WTC11 (cell line): ENCODE results near the gene GPN2.

Experiments used
- FOXP1 ChIP-seq: sonication (generic); formaldehyde crosslinking; IDR thresholded peaks from 2 replicates; pipeline ENCODE4 v1.8.0; 2022; ENCODE audit warnings: missing genetic modification reagents, mild to moderate bottlenecking, moderate library complexity, borderline replicate concordance
- SP1 ChIP-seq: sonication (generic); formaldehyde crosslinking; conservative IDR thresholded peaks from 2 replicates; pipeline ENCODE4 v1.8.1; 2022; ENCODE audit warnings: missing genetic modification reagents
- ZBTB21 ChIP-seq: sonication (generic); formaldehyde crosslinking; IDR thresholded peaks from 2 replicates; pipeline ENCODE4 v1.8.1; 2023; ENCODE audit warnings: mild to moderate bottlenecking, missing genetic modification reagents, borderline replicate concordance
- TF ChIP-seq, protein P1 (sequence below): fragments of 200-600 bp; IDR thresholded peaks from 2 replicates; pipeline ENCODE4 v1.8.0; 2022; ENCODE audit warnings: antibody characterized with exemption
- TF ChIP-seq, protein P2 (sequence below): fragments of 250-450 bp; sonication (Bioruptor Pico); IDR thresholded peaks from 2 replicates; pipeline ENCODE4 v1.9.0; 2021; ENCODE audit warnings: mild to moderate bottlenecking
- TF ChIP-seq, protein P3 (sequence below): sonication (generic); formaldehyde crosslinking; IDR thresholded peaks from 2 replicates; pipeline ENCODE4 v1.8.1; 2022; ENCODE audit warnings: low read depth, mild to moderate bottlenecking, moderate library complexity, missing genetic modification reagents, borderline replicate concordance
- TF ChIP-seq, protein P4 (sequence below): sonication (generic); formaldehyde crosslinking; conservative IDR thresholded peaks from 2 replicates; pipeline ENCODE4 v1.8.1; 2022; ENCODE audit warnings: mild to moderate bottlenecking, missing genetic modification reagents
- TF ChIP-seq, protein P5 (sequence below): fragments of 250-450 bp; sonication (Bioruptor Pico); IDR thresholded peaks from 2 replicates; pipeline ENCODE4 v1.9.0; 2021; ENCODE audit warnings: mild to moderate bottlenecking

DNA sequence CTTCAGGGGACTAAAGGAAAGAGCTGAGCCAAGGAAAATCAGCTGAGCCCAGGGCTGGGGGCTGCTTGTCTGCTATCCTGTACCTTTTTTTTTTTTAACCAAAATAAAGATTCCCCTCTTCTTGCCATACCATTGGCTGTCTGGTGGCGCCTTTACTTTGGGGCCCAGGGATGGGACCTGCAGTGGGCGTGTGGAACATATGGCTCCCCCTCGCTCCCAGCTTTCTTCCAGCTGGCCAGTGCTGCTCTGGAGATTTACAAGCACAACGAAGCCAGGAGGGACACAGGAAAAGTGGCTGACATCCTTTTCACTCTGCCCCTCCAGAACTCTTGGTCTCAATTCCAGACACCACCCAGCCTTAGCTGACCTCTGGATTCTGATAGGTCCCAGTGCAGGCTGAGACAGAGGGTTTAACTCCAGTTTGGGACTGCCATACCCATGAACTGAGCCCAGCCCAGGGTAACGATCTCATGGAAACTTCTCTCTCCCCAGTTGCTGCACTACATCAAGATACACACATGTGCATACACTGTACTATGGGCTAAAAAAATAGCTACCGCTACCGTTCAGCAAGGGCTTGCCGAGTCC is 32.5 kb downstream of the GPN2 start:
- TF ChIP-seq, protein P1, sequence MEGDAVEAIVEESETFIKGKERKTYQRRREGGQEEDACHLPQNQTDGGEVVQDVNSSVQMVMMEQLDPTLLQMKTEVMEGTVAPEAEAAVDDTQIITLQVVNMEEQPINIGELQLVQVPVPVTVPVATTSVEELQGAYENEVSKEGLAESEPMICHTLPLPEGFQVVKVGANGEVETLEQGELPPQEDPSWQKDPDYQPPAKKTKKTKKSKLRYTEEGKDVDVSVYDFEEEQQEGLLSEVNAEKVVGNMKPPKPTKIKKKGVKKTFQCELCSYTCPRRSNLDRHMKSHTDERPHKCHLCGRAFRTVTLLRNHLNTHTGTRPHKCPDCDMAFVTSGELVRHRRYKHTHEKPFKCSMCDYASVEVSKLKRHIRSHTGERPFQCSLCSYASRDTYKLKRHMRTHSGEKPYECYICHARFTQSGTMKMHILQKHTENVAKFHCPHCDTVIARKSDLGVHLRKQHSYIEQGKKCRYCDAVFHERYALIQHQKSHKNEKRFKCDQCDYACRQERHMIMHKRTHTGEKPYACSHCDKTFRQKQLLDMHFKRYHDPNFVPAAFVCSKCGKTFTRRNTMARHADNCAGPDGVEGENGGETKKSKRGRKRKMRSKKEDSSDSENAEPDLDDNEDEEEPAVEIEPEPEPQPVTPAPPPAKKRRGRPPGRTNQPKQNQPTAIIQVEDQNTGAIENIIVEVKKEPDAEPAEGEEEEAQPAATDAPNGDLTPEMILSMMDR = no peak
- TF ChIP-seq, protein P2, sequence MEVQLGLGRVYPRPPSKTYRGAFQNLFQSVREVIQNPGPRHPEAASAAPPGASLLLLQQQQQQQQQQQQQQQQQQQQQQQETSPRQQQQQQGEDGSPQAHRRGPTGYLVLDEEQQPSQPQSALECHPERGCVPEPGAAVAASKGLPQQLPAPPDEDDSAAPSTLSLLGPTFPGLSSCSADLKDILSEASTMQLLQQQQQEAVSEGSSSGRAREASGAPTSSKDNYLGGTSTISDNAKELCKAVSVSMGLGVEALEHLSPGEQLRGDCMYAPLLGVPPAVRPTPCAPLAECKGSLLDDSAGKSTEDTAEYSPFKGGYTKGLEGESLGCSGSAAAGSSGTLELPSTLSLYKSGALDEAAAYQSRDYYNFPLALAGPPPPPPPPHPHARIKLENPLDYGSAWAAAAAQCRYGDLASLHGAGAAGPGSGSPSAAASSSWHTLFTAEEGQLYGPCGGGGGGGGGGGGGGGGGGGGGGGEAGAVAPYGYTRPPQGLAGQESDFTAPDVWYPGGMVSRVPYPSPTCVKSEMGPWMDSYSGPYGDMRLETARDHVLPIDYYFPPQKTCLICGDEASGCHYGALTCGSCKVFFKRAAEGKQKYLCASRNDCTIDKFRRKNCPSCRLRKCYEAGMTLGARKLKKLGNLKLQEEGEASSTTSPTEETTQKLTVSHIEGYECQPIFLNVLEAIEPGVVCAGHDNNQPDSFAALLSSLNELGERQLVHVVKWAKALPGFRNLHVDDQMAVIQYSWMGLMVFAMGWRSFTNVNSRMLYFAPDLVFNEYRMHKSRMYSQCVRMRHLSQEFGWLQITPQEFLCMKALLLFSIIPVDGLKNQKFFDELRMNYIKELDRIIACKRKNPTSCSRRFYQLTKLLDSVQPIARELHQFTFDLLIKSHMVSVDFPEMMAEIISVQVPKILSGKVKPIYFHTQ = no peak
- TF ChIP-seq, protein P3, sequence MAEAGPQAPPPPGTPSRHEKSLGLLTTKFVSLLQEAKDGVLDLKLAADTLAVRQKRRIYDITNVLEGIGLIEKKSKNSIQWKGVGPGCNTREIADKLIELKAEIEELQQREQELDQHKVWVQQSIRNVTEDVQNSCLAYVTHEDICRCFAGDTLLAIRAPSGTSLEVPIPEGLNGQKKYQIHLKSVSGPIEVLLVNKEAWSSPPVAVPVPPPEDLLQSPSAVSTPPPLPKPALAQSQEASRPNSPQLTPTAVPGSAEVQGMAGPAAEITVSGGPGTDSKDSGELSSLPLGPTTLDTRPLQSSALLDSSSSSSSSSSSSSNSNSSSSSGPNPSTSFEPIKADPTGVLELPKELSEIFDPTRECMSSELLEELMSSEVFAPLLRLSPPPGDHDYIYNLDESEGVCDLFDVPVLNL (CRISPR knock-in tag) = no peak
- TF ChIP-seq SP1 (CRISPR knock-in tag) = no peak
- no peak for TF ChIP-seq ZBTB21 (CRISPR knock-in tag)
- TF ChIP-seq, protein P4, sequence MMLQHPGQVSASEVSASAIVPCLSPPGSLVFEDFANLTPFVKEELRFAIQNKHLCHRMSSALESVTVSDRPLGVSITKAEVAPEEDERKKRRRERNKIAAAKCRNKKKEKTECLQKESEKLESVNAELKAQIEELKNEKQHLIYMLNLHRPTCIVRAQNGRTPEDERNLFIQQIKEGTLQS (CRISPR knock-in tag) = no peak
- TF ChIP-seq, protein P5, sequence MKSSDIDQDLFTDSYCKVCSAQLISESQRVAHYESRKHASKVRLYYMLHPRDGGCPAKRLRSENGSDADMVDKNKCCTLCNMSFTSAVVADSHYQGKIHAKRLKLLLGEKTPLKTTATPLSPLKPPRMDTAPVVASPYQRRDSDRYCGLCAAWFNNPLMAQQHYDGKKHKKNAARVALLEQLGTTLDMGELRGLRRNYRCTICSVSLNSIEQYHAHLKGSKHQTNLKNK = no peak
- TF ChIP-seq FOXP1 = no peak
